ENCODE results near the gene MRPL24.

MRPL24 gene

DNA sequence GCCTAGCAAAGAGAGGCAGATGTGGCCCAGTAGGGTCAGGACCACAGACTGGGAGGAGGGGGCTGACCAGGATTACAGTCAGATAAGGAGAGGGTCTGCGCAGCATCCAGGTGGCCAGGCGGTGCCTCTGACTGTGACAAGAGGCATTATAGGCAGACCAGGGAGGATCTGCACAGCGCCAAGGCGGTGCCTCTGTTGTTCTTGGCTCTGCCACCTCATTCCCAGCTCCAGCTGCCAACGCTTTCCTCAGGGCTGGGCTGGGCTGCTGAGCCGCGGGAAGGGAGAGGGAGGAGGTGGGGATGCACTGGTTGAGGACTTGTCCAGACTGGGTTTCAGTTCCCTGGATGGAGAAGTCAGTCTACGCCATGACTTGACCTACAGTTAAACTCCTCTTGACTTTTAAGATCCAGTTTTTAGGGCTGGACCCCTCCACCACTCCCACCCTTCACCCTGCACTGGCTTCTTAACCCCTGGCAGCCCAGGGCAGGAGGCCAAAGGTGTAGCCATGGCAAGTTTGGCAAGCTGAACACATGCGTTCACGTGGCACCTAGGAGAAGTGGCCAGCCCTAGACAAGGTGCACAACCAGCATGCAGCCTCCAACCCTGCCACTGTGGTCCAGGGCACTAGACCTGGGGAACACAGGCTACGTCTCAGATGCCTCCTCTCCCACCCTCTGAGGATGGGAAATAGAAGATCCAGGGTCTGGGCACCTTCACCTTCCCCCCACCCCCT, 31.0 kb downstream of the MRPL24 start:
- no peak for DNase-seq (ENCODE audit: low read depth in 2 of 2)

DNA sequence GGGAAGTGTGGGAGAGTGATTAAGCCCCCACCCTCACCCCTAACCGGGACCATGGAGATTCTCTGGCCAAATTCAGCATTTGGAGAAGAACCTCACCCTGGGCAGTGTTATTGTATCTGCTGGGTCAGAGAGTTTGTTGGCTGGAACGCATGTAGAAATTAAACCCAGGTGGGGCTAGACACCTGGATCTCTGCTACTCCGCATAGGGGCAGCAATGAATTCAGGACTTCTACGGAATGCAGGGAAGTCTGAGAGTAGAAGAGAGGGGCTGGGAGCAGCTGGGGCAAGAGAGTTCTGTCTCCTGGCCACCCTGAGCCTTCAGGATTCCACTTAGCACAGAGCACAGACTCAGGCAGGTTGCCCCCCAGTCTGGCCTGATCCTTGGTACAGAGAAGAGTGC, 31.9 kb downstream of the MRPL24 start:
- DNase-seq (ENCODE audit: low read depth in 2 of 2), result no peak

DNA sequence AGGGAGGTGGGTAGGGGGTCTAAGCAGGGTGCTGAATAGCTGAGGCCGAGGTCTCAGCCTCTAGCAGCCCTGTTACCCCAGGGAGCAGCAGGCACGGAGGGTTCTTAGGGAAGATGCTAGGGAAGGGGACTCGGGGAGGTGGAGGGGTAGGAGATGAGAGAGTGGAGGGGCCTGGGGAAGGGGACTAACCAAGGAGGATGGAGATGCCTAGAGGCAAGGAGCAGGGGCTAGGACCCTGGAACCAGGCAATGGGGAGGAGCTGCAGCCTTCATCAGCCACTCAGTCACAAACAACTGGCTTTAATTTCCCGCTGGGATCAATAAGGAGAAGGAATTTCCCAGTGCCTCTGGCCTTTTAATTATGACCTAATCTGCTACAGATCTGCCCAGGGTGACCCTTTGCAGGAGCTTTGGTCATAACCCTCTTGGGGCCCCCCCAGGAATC, 32.6 kb downstream of the MRPL24 start:
- DNase-seq (ENCODE audit: low read depth in 2 of 2), result no peak

DNA sequence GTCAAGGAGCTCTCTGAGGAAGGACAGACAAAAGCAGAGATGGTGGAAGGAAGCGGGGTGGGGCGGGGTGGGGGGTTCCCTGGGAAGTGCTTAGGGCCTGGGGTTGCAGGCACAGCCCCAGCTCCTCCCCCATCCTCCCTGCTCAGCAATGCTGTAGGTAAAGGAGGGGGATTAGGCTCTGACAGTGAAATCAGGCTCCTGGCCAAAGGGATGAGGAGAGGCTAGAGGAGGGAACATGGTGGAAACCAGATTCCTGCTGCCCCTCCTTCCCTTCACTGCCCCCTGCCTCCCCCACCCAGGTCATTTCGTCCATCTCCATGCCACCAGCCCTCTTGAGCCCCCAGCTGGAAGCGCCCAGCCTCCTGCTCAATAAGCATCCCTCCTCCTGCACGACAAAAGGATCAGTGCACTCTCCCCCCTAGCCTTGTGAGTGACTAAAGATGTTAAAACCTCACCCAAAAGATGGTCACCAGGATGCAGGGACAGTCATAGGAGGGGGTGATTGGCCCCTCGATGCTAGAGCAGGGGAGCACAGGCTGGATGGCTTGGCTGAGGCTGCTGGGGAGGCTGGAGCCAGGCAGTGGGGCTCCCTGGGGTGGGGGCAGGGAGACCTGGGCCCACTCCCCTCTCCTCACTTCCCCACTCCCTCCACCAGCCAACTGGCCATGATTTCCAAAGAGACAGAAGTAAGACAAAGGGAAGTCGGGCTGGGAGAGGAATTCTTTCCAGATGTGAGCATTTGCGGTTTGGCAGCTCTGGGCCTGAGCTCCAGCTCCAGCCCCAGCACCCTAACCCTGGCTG, 33.3 kb downstream of the MRPL24 start:
- DNase-seq (ENCODE audit: low read depth in 2 of 2), result no peak

DNA sequence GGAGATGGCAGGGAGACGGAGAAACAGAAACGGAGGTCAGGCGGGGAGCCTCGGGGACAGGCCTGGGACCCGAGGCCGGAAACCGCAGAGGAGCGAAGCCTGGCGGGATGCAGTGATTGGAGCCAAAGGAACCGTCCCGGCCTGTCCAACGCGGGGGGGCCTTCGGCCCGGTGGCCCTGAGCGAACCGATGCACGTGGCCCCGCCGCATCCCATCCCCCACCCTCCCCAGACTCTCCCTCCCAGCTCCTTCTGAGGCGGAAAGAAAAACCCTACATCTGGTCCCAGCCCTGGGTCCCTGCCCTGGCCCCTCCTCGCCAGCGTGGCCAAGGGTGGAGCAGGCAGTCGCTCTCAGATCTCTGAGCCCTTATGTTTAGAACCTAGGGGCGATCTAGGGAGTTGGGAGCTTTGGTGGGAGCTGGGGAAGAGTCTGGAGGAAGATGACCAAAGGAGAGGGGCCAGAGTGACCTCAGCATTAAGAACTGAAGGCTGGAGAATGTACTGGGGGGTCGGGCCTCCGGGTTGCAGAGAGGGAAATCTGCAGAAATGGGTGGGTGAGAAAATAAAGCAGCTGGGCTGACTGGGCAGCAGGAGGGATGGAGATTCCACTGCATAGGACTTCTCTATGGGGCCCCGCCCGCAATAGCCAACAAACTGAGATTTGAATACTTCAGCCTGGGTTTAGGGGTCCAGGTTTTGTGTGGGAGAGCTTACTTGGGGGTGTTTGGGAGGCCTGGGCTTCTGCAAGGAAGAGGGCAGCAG, 34.1 kb downstream of the MRPL24 start:
- no peak for DNase-seq (ENCODE audit: low read depth in 2 of 2)

DNA sequence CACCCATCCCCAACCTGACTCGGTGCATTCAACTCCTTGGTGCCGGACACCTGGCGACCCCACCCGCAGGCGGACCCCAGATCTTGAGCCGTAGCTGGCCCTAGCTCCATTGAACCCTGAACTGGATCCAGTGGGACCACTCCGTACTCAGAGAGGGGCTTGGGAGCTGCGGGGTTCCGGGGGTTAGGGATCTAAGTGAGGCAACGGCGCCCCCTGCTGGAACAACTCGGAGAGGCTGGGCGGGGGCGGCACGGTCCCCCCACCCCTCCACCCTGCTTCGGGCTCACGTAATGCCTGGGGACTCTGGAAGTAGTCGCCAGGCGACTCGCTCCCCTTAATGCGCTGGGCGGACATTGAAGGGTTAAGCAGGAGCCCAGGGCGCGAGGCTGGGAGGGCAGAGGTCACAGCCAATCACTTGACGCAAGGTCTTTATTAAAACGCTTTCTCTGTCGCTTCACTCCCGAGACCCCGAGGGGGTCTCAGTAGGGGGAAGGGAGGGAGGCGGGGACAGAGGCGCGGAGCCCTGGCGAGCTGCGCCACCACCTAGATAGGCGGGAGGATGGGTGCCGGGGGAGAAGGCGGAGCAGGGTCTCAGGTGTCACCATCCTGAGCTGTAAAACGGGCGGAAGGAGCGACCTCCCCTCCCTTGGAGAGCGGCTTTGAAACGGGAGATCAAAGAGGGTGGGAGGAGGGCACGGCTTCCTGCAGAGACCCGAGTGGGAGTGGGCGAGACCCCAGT, 34.8 kb downstream of the MRPL24 start:
- peak; percentile 34 to 39 for DNase-seq (ENCODE audit: low read depth in 2 of 2)

DNA sequence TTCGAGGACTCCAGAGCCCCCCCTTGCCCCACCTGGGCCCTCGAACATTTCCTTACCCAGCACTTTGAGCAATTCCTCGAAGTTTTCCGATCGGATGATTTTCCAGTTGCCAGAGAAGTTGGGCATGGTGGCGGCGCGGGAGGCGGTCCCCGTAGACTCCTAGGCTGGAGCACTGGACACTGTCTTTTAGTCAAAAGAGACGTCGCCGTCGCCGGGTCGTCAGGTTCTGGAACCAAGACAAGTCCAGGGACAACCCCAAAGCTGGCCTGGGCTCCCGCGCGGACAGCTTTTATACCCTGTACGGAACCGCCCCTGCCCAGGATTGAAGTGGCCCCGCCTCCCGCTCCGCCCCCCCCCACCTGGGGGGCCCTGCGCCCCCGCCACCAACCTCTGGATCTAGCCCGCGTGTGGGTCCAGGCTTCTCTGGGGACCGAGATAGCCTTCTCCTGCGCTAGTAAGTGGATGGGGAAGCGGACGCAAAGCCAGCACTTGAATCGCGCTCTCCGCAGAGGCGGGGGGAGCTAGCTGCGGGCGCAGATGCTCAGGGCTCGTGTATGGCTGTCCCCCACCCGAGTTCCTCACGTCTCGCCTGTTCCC, 35.5 kb downstream of the MRPL24 start, which contains the start of gene CRABP2:
CRABP2 (minus strand) TSS at position 263 of the 597 bp plus-strand sequence; CDS start at position 126, 137 bp downstream.
- no peak for DNase-seq (ENCODE audit: low read depth in 2 of 2)

DNA sequence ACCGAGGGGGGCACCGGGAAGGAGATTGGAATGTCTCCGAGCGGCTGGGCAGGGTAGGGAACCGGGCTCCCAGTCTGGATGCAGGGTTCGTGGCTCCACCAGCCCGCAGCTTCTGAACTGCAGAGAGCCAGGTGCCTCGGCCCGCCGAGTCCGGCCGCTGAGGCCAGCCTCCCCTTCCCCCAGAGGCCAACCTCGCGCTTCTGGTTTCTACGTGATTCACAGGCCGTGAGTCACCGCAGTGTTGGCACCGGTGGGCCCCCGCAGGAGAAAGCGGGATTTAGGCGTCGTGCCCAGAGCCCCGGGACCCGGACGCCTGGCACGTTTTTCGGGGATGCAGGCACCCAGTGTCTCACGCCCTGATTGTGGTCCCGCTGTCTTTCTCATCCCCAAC, 36.0 kb downstream of the MRPL24 start:
- peak in 1 of 2 donors; percentile 16 for DNase-seq (ENCODE audit: low read depth in 2 of 2)

DNA sequence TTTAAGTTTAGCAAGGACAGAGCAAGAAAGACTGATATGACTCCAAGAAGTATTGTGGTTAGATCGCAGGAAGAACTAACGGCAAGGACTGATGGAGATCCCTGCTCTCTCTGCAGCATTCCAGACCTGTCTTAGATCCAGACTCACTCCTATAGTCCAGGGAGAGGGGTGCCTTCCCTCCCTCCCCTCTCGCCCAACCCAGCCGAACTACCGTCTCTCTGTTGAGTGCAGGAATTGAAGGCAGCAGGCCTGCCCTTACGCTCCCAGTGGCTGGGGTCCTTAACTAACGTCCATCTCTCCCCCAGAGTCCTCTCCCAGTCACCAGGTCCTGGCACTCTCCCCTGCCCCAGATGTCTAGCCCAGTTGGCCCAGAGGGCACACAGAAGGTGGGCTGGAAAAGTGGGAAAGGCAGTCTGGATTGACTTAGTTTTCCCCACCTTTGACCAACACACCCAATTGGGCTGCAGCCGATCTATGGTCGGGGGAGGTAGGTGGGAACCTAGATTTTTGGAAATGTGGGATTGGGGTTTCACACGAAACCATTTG, 36.6 kb downstream of the MRPL24 start:
- no peak for DNase-seq (ENCODE audit: low read depth in 2 of 2)

DNA sequence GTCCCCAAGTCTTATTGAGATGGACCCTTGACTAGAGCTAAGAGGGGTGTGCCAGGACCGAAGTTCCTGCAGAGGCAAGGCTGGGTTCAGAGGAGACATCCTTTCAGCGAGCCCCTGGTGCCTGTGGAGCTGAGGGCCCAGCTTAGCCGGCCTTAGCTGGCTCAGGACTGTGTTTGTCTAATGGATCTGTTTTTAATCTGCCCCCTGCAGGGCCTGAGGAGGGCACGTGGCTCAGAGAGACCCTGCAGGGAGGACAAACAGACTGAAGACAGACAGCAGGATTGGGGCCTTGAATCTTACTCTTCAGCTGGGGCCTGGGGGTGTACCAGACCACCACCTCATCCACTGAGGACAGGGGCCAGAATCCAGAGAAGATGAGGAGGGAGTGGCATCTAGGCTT, 37.1 kb downstream of the MRPL24 start:
- DNase-seq (ENCODE audit: low read depth in 2 of 2), result no peak

DNA sequence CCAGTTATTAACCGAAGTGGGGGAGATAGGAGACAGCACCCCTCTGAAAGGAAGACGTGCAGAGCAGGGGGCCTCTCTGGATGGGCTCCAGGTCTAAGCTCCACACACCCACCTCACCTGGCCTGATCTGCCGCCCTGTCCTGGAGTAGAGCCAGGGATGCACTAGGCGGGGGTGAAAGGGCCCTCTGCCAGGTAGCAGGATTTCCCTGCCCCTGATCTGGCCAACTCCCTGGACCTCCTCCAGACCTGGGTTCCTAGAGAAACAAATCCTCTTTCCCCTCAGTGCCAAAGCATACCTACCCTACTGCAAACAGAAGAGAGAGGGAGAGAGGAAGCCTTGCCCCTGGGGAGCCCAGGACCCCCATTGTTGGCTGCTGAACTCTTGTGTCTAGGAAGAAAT, 37.6 kb downstream of the MRPL24 start:
- DNase-seq (ENCODE audit: low read depth in 2 of 2), result no peak

DNA sequence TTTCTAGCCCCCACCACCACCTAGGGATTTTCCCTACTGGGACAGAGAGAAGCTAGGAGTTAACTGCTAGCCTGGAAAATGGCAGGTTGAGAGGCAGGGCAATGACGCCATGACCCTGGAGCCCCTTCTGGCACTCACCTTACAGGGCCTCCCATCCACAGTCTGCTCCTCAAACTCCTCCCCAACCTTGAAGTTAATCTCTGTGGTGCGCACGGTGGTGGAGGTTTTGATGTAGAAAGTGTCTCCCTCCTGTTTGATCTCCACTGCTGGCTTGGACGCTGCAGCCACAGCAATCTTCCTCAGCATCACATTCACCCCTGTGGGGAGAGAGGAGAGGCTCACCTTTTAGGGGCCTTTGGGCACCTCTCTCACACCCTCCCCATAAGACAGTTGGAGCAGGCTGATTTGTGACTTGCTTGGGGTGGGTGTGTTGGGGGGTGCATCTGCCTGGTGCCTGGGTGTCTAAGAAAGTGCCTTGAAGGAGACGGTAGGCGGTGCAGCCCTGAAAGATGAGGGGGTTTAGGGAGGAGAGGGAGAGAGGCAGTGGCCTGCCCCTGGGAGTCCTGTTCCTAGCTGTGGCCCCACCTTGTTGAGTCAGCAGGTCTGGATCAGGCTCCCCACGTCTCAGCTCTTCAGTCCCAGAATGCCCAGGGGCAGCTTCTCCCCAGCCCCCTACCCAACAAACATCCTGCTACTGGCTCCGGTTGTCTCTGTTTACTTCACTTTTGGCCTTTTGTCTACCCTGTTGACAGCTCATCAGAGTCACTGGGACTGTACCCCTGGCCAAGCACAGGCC, 40.0 kb downstream of the MRPL24 start:
- DNase-seq (ENCODE audit: low read depth in 2 of 2), result no peak

DNA sequence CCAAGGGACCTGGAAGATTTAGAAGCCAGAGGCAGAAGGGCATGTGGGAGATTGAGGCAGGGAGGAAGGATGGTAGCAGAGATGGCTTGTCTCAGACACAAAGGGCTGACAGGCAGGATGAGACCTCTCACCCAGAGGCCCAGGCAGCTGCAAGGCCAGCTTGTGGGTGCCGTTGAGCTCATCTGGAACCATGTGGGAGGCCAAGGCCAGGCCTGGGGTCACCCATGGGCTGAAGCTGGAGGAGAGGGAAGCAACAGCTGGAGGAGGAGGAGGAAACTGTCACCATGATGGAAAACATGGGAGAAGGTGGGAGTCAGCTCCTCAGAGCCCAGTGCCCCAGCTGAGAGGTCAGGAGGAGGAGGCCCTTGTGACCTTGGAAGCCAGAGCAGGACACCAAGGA, 41.9 kb downstream of the MRPL24 start:
- no peak for DNase-seq (ENCODE audit: low read depth in 2 of 2)

DNA sequence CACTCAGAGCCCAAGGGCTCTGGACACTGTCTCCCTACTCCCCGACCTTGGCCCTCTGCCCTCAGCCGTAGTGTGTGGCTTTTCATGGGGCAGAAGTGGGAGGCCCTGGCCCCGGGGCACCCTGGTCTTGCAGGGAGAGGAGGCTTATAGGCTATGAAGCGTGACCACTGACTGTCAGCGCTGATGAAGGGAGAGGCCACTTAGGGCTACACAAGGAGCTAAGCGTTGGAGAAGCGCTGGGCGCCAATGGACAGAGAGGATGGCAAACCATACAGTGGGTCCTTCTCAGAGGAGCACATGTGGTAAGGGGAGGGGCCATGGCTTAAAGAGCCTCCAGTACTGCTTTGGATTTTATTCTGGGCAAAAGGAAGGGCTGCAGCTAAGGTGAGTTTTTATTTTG, 43.4 kb downstream of the MRPL24 start:
- no peak for DNase-seq (ENCODE audit: low read depth in 2 of 2)

DNA sequence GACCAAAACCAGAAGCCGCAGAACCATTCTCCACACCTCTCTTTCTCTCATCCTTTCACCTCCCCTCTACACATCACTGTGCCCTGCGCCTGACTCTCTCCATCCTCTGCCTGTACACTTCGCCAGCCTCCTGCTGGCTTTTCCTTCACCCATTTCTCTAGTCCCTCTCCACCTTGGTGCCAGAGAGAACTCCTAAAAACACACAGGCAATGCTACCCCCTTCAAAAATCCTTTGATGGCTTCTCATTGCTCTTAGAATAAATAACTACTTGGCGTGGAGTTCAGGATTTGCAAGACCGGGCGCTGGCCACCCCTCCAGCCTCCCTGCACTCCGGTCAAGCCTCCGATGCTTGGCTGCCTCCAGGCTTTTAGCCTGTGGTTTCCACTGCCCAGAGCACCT, 44.1 kb downstream of the MRPL24 start:
- no peak for DNase-seq (ENCODE audit: low read depth in 2 of 2)

DNA sequence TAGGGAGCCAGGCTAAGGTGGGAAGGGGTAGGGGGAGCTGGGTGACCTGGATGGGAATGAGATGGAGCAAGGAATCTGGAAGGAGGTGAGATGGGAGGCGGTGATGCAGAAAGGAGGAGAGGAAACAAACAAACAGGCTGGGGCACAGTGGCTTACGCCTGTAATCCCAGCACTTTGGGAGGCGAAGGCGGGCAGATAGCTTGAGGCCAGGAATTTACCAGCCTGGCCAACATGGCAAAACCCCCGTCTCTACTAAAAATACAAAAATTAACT, 46.3 kb downstream of the MRPL24 start:
- DNase-seq (ENCODE audit: low read depth in 2 of 2), result no peak

DNA sequence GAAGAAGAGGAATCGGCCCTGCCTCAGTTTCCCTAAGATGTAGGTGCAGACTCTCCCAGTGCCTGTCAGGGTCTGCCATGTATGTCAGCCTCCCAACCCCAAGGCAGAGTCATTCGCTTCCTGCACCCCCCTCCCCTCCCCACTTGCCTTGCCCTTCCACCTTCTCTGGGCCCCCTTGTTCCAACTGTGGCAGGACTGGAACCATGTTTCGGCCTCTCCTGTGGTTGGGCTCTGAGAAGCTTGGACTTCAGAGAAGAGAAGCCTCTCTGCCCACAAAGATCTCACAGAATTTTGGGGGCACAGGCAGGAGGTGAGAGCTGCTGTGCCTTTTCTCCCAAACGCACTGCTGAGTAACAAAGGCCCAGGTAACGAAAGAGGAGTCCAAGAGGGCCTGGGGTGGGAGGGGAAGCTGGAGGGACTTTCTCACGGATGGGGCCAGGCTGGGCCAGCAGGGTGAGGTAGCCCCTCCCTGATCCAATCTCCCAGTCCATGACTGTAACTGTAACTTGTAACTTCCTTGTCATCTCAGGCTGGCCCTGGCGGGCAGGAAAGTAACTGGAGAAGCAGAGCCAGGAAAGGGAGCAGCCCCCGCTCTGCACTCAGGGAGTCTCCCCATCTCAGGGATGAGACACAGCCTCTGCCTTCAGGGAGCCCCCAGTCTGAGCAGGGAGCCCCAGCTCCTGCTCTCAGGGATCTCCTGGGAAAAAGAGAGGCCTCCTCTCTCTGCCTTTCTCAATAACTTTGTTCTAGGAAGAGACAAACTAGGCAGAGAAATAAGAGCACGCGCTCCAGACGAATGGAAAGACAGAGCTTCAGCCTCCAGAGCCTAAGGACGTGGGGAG, 46.8 kb downstream of the MRPL24 start:
- DNase-seq (ENCODE audit: low read depth in 2 of 2), result no peak

DNA sequence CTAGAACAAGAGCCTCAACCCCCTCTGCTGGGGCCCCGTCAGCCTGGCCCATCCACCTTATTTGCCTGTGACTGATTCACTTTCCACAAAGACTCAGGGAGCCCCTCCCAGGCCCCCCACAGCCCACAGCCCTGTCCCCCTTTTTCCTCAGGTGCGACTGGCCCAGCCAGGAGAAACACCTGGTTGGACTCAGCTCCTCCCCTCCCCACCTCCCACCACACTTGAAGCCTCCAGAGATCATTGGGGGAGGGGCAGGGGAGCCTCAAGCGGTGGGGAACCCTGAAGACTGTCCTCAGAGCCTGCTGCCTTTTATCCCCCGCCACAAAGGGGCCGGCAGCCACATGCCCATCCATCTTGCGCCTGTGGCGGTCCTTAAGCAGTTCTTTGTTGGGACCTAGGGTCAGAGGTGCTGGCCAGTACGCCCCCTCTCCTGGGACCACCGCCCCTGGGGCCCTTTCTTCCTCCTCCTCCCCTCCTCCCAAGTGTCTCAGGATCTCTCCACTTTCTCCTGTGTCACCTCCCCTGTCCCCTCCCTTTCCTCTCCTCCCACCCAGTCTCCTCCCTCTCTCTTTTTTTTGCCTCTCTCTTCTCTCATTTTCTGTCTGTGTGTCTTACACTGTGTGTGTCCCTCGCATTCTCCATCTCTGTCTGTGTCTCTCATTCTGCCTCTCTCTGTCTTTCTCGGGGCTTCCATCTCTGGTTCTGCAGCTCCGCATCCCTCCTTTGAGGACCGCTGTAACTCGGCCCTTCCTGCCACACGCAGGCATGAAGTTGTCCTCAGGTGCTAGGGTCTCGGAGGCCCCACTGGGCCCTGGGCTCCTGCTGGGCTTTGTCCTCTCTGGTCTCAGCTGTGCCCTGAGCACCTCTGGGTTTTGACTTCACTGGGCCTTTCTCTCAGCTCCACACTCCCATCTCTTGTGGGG, 47.7 kb downstream of the MRPL24 start:
- no peak for DNase-seq (ENCODE audit: low read depth in 2 of 2)

Data from stimulated activated CD8-positive, alpha-beta memory T cell treated with anti-CD3 and anti-CD28 coated beads, Interleukin-15, amount 100 ng/mL, for 4 hours (primary cell).